Keratinocyte (primary cell): ENCODE results near the gene HOXD10. TPM values are rescaled to one million over a fixed set of nuclear protein-coding genes. Genes with fewer than 3 reads are reported as not detected.

Source experiments
- DNase-seq: peaks from one replicate; pipeline ENCODE4 v3.0.0-alpha.2; 2011; ENCODE audit warnings: low read depth, missing footprints, low spot score
- FAIRE-seq: peaks from 2 replicates; lab custom pipeline; 2011; peaks lifted over from hg19 to GRCh38; lab: Jason Lieb, UNC
- H2AFZ ChIP-seq: 2 replicates; pipeline ENCODE4 v1.6.0; 2012; ENCODE audit warnings: low read length, control low read depth, inconsistent platforms; ENCODE audit not compliant: control insufficient read depth
- H3K27ac ChIP-seq: 2 replicates; pipeline ENCODE4 v1.5.1; 2011; ENCODE audit warnings: low read length; ENCODE audit not compliant: control insufficient read depth, insufficient read depth
- H3K27me3 ChIP-seq: 3 replicates; pipeline ENCODE4 v1.6.0; 2011; ENCODE audit warnings: low read length; ENCODE audit not compliant: control insufficient read depth, insufficient read depth; ENCODE audit errors: extremely low read depth
- H3K36me3 ChIP-seq, 2 experiments: 2 replicates in 1 of 2; 3 replicates in 1 of 2; pipeline ENCODE4 v1.5.1; 2011; ENCODE audit warnings: low read length in 2 of 2, mild to moderate bottlenecking in 1 of 2; ENCODE audit not compliant: control insufficient read depth in 2 of 2, insufficient read depth in 2 of 2; ENCODE audit errors: extremely low read depth in 1 of 2
- H3K4me1 ChIP-seq: 3 replicates; pipeline ENCODE4 v1.5.1; 2011; ENCODE audit warnings: low read length; ENCODE audit not compliant: control insufficient read depth, insufficient read depth; ENCODE audit errors: extremely low read depth
- H3K4me2 ChIP-seq: 3 replicates; pipeline ENCODE4 v1.6.0; 2011; ENCODE audit warnings: low read depth, low read length; ENCODE audit not compliant: control insufficient read depth, insufficient read depth; ENCODE audit errors: extremely low read depth
- H3K4me3 ChIP-seq, 3 experiments: fragments of 200-600 bp in 1 of 3; sonication (generic) in 1 of 3; 2 replicates in 2 of 3; 3 replicates in 1 of 3; pipeline ENCODE4 v1.5.1; 2011 to 2016; ENCODE audit warnings: low read length in 3 of 3, mild to moderate bottlenecking in 3 of 3, control low read depth in 2 of 3, inconsistent platforms in 1 of 3, low read depth in 1 of 3, mixed read lengths in 1 of 3, mixed run types in 1 of 3, moderate library complexity in 1 of 3; ENCODE audit not compliant: control insufficient read depth in 2 of 3, insufficient read depth in 2 of 3; ENCODE audit errors: extremely low read depth in 1 of 3
- H3K79me2 ChIP-seq: 2 replicates; pipeline ENCODE4 v1.6.0; 2012; ENCODE audit warnings: low read length; ENCODE audit not compliant: control insufficient read depth, insufficient read depth
- H3K9ac ChIP-seq: 3 replicates; pipeline ENCODE4 v1.6.0; 2011; ENCODE audit warnings: low read length; ENCODE audit not compliant: control insufficient read depth, insufficient read depth; ENCODE audit errors: extremely low read depth
- H3K9me1 ChIP-seq: 3 replicates; pipeline ENCODE4 v1.6.0; 2011; ENCODE audit warnings: low read length; ENCODE audit not compliant: control insufficient read depth, insufficient read depth; ENCODE audit errors: extremely low read depth
- H3K9me3 ChIP-seq: 2 replicates; pipeline ENCODE4 v1.5.1; 2012; ENCODE audit warnings: low read depth, low read length; ENCODE audit not compliant: control insufficient read depth
- H4K20me1 ChIP-seq: 3 replicates; pipeline ENCODE4 v1.6.0; 2011; ENCODE audit warnings: low read length; ENCODE audit not compliant: control insufficient read depth, insufficient read depth; ENCODE audit errors: extremely low read depth
- EZH2 ChIP-seq: IDR thresholded peaks from one replicate; pipeline ENCODE4 v1.6.1; 2012; ENCODE audit warnings: inconsistent platforms, mild to moderate bottlenecking, low read length, moderate library complexity
- dilution Hi-C: fragments of 300-500 bp; cut with MboI; formaldehyde crosslinking; loops from one replicate; pipeline ENCODE4 v1.7.0; 2020; ENCODE audit warnings: low sequenced_read_pairs; ENCODE audit not compliant: extremely low pct_ligation_motif_present
- polyA plus RNA-seq, 5 experiments: library from polyadenylated mRNA; depleted of rRNA in 3 of 5; stranded (reverse) in 3 of 5; stranded (forward) in 1 of 5; unstranded in 1 of 5; fragments of >200 nt; gene quantifications; 1 replicate in 1 of 5; 2 replicates in 3 of 5; 3 replicates in 1 of 5; pipeline versions ENCODE4 v1.2.1 to v1.2.3, GENCODE V29; 2011 to 2012; ENCODE audit warnings: missing spikeins in 2 of 5, low read depth in 1 of 5, low replicate concordance in 1 of 5
- TF ChIP-seq, protein P1 (sequence below), 3 experiments: IDR thresholded peaks in 1 of 3; conservative IDR thresholded peaks in 1 of 3; optimal IDR thresholded peaks in 1 of 3; 2 replicates in 2 of 3; 3 replicates in 1 of 3; pipeline versions ENCODE3 to v1.5.1; 2011; ENCODE audit warnings: low read length in 3 of 3, mild to moderate bottlenecking in 3 of 3, moderate library complexity in 2 of 3, control low read depth in 1 of 3, inconsistent platforms in 1 of 3; ENCODE audit not compliant: insufficient read depth in 2 of 3; ENCODE audit errors: extremely low read depth in 1 of 3

HOXD10 gene
- polyA plus RNA-seq, 1 donor (not counting 4 experiments of a cell fraction or from before 2014, with no cell fraction given): not detected

DNA sequence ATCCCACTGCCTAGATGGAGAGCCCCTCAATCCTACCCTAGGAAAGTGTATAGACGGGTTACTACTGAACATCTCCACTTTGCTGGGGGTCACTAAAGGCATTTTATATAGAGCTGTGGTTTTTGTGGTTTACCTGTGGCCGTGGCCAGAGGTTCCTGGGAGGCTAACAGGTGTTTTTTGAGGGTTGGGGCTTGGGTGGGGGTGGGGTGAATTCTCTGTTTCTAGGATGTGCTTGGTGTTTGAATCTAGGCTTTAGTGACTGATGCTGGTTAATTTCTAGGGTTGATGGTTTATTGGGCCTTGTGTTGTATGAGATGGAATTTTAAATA lies 20.6 kb downstream of the HOXD10 start:
- DNase-seq (no peak), FAIRE-seq (no peak)
- Histone ChIP-seq H3K36me3 (no peaks in the 10 kb centered on the region), H3K27me3 (peaks cover 91% of the 10 kb centered on the region), H3K9ac (no peak overlapping the region), H2AFZ (no peak overlapping the region), H3K27ac (no peak overlapping the region), H3K9me1 (no peaks in the 10 kb centered on the region), H4K20me1 (no peaks in the 10 kb centered on the region), H3K79me2 (no peaks in the 10 kb centered on the region), H3K4me1 (no peaks in the 10 kb centered on the region), H3K9me3 (peaks cover 8% of the 10 kb centered on the region), H3K4me3 (no peak overlapping the region), H3K4me2 (no peak overlapping the region)
- TF ChIP-seq, protein P1, sequence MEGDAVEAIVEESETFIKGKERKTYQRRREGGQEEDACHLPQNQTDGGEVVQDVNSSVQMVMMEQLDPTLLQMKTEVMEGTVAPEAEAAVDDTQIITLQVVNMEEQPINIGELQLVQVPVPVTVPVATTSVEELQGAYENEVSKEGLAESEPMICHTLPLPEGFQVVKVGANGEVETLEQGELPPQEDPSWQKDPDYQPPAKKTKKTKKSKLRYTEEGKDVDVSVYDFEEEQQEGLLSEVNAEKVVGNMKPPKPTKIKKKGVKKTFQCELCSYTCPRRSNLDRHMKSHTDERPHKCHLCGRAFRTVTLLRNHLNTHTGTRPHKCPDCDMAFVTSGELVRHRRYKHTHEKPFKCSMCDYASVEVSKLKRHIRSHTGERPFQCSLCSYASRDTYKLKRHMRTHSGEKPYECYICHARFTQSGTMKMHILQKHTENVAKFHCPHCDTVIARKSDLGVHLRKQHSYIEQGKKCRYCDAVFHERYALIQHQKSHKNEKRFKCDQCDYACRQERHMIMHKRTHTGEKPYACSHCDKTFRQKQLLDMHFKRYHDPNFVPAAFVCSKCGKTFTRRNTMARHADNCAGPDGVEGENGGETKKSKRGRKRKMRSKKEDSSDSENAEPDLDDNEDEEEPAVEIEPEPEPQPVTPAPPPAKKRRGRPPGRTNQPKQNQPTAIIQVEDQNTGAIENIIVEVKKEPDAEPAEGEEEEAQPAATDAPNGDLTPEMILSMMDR (optimal IDR thresholded peaks at IDR 0.05 in 1 of 3, IDR thresholded peaks at IDR 0.05 in 1 of 3, conservative IDR thresholded peaks at IDR 0.05 in 1 of 3; ENCODE audit: extremely low read depth in 1 of 3, insufficient read depth in 2 of 3, low read length in 3 of 3): no peak
- peak; percentile 73 for TF ChIP-seq EZH2
- dilution Hi-C loops: no loop called here

DNA sequence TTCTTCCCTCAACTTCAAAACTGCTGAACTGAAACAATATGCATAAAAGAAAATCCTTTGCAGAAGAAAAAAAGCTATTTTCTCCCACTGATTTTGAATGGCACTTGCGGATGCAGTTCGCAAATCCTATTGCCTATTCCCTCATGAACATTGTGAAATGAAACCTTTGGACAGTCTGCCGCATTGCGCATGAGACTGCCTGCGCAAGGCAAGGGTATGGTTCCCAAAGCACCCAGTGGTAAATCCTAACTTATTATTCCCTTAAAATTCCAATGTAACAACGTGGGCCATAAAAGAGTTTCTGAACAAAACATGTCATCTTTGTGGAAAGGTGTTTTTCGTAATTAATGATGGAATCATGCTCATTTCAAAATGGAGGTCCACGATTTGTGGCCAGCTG lies 21.3 kb downstream of the HOXD10 start:
- peaks cover 87% of the 10 kb centered on the region for H3K27me3 ChIP-seq

More for the DNA sequence above, 21.3 kb downstream of the HOXD10 start:
- H3K9ac ChIP-seq: no peak overlapping the region
- no peaks in the 10 kb centered on the region for H3K36me3 ChIP-seq
- no peaks in the 10 kb centered on the region for H3K79me2 ChIP-seq
- no peaks in the 10 kb centered on the region for H4K20me1 ChIP-seq
- H3K9me1 ChIP-seq: no peaks in the 10 kb centered on the region
- FAIRE-seq: no peak
- H3K9me3 ChIP-seq: peaks cover 8% of the 10 kb centered on the region
- H3K4me1 ChIP-seq: no peaks in the 10 kb centered on the region
- no peak for TF ChIP-seq EZH2
- TF ChIP-seq, protein P1 (optimal IDR thresholded peaks at IDR 0.05 in 1 of 3, IDR thresholded peaks at IDR 0.05 in 1 of 3, conservative IDR thresholded peaks at IDR 0.05 in 1 of 3; ENCODE audit: extremely low read depth in 1 of 3, insufficient read depth in 2 of 3, low read length in 3 of 3): no peak
- H2AFZ ChIP-seq: no peak overlapping the region
- dilution Hi-C loops: no loop called here
- H3K4me3 ChIP-seq: no peak overlapping the region
- no peak overlapping the region for H3K27ac ChIP-seq
- no peak for DNase-seq
- no peak overlapping the region for H3K4me2 ChIP-seq
